HCT116 (cell line): ENCODE measurements around the gene INTS2. TPM values are rescaled to one million over a fixed set of nuclear protein-coding genes. Genes with fewer than 3 reads are reported as not detected.

Source experiments
- ATAC-seq: fragments of 200-7000 bp; cut with Tn5 transposase; 2 replicates; pipeline ENCODE4 v1.9.1; 2020; ENCODE audit warnings: mild to moderate bottlenecking, moderate library complexity
- BruUV-seq: library from RNA; stranded (reverse); fragments of 400-500 nt; replicated peaks from 2 replicates; lab custom pipeline; 2021; lab: Mats Ljungman, UMichigan
- CTCF ChIA-PET: fragments of 300-600 bp; sonication (Branson Sonifier 250); formaldehyde crosslinking; loops from one replicate; lab custom pipeline; 2021; ENCODE audit warnings: antibody characterized with exemption; lab: Charles Lee
- POLR2A ChIA-PET: fragments of 300-600, 350-600 bp; sonication (Branson Sonifier 250); formaldehyde crosslinking; loops from one replicate; lab custom pipeline; 2021; ENCODE audit warnings: antibody characterized with exemption; lab: Charles Lee
- RAD21 ChIA-PET, 2 experiments: fragments of 300-600 bp; sonication (Branson Sonifier 250); formaldehyde crosslinking; loops; one replicate each; lab custom pipeline; 2023; ENCODE audit warnings: low total read pairs in 2 of 2; ENCODE audit not compliant: uncharacterized antibody in 2 of 2, unreplicated experiment in 2 of 2, low non-redundant PET in 1 of 2; lab: Charles Lee
- DNase-seq: peaks from one replicate; pipeline ENCODE4 v3.0.0-alpha.2; 2010; ENCODE audit warnings: low read depth, low spot score
- H2AFZ ChIP-seq: fragments of 200-600 bp; shearing (Covaris generic), sonication (generic); 2 replicates; pipeline ENCODE4 v1.6.1; 2017; ENCODE audit warnings: low read depth, mixed run types, mixed read lengths, antibody characterized with exemption, low read length; ENCODE audit not compliant: poor library complexity, severe bottlenecking
- H3K27ac ChIP-seq: 2 replicates; pipeline ENCODE4 v1.5.1; 2012; ENCODE audit warnings: low read depth, low read length
- H3K27me3 ChIP-seq: fragments of 200-600 bp; sonication (generic); 2 replicates; pipeline ENCODE4 v1.6.1; 2016; ENCODE audit warnings: mixed run types, low read length, mixed read lengths; ENCODE audit not compliant: insufficient read depth
- H3K36me3 ChIP-seq, 2 experiments: fragments of 200-500 bp in 1 of 2; fragments of 200-600 bp in 1 of 2; sonication (Bioruptor generic) in 1 of 2; sonication (generic) in 1 of 2; 2 replicates each; pipeline versions ENCODE4 v1.5.1 to v1.6.1; 2014 to 2016; ENCODE audit warnings: low read length in 2 of 2, inconsistent platforms in 1 of 2, mixed read lengths in 1 of 2, mixed run types in 1 of 2; ENCODE audit not compliant: insufficient read depth in 2 of 2, control insufficient read depth in 1 of 2
- H3K4me1 ChIP-seq, 2 experiments: fragments of 200-600 bp in 1 of 2; sonication (generic) in 1 of 2; 2 replicates each; pipeline versions ENCODE4 v1.5.1 to v1.6.1; 2012 to 2017; ENCODE audit warnings: low read length in 2 of 2, inconsistent platforms in 1 of 2, mild to moderate bottlenecking in 1 of 2, mixed read lengths in 1 of 2, mixed run types in 1 of 2, moderate library complexity in 1 of 2; ENCODE audit not compliant: insufficient read depth in 2 of 2, control insufficient read depth in 1 of 2
- H3K4me2 ChIP-seq: fragments of 200-600 bp; sonication (generic); 2 replicates; pipeline ENCODE4 v1.6.1; 2017; ENCODE audit warnings: mixed run types, low read length, mixed read lengths
- H3K4me3 ChIP-seq, 2 experiments: fragments of 200-600 bp in 1 of 2; sonication (generic) in 1 of 2; replicated peaks in 1 of 2; 2 replicates each; pipeline ENCODE4 v1.5.1; 2011 to 2016; ENCODE audit warnings: low read length in 2 of 2, control low read depth in 1 of 2, low read depth in 1 of 2, mild to moderate bottlenecking in 1 of 2, mixed read lengths in 1 of 2, mixed run types in 1 of 2
- H3K79me2 ChIP-seq: fragments of 200-600 bp; sonication (generic); 2 replicates; pipeline ENCODE4 v1.6.1; 2017; ENCODE audit warnings: mild to moderate bottlenecking, mixed run types, low read length, moderate library complexity, mixed read lengths; ENCODE audit not compliant: insufficient read depth
- H3K9ac ChIP-seq: fragments of 200-600 bp; sonication (generic); 2 replicates; pipeline ENCODE4 v1.6.1; 2016; ENCODE audit warnings: low read length, mixed read lengths
- H3K9me2 ChIP-seq: fragments of 200-600 bp; sonication (generic), shearing (Covaris generic); 2 replicates; pipeline ENCODE4 v1.6.1; 2017; ENCODE audit warnings: mixed run types, mild to moderate bottlenecking, moderate library complexity; ENCODE audit not compliant: insufficient read depth
- H3K9me3 ChIP-seq, 2 experiments: fragments of 200-500 bp in 1 of 2; fragments of 200-600 bp in 1 of 2; sonication (Bioruptor generic) in 1 of 2; sonication (generic) in 1 of 2; 2 replicates each; pipeline ENCODE4 v1.6.1; 2014 to 2017; ENCODE audit warnings: low read length in 2 of 2, mixed read lengths in 2 of 2, inconsistent platforms in 1 of 2, low read depth in 1 of 2, mild to moderate bottlenecking in 1 of 2, mixed run types in 1 of 2, moderate library complexity in 1 of 2; ENCODE audit not compliant: control insufficient read depth in 1 of 2, insufficient read depth in 1 of 2
- H4K20me1 ChIP-seq: fragments of 200-600 bp; sonication (generic), shearing (Covaris generic); 2 replicates; pipeline ENCODE4 v1.6.1; 2017; ENCODE audit warnings: mixed run types, mild to moderate bottlenecking, moderate library complexity; ENCODE audit not compliant: insufficient read depth
- CEBPB ChIP-seq: IDR thresholded peaks from 2 replicates; pipeline ENCODE4 v1.6.1; 2012; ENCODE audit warnings: low read depth
- EGR1 ChIP-seq: IDR thresholded peaks from 2 replicates; pipeline ENCODE4 v1.6.1; 2012; ENCODE audit warnings: low read depth
- EZH2phosphoT487 ChIP-seq: fragments of 200-600 bp; IDR thresholded peaks from 2 replicates; pipeline ENCODE4 v1.6.1; 2018; ENCODE audit warnings: antibody characterized with exemption, borderline replicate concordance
- JUND ChIP-seq: IDR thresholded peaks from 2 replicates; pipeline ENCODE4 v1.6.1; 2012
- YY1 ChIP-seq: IDR thresholded peaks from 2 replicates; pipeline ENCODE4 v1.6.1; 2011; ENCODE audit warnings: low read length, low read depth, moderate library complexity, mild to moderate bottlenecking; ENCODE audit not compliant: insufficient replicate concordance; ENCODE audit errors: extremely low read depth
- ZNF274 ChIP-seq: fragments of 200-500 bp; sonication (Bioruptor generic); IDR thresholded peaks from 2 replicates; pipeline ENCODE4 v1.6.1; 2014; ENCODE audit warnings: mild to moderate bottlenecking, low read depth, low read length, inconsistent platforms
- intact Hi-C: fragments of 100-400 bp; cut with micrococcal nuclease; formaldehyde crosslinking; loops from 2 replicates; pipeline ENCODE4 v1.10.0; 2022
- total RNA-seq: library from RNA; stranded (reverse); gene quantifications from one replicate; pipeline ENCODE4 v1.2.1, GENCODE V29; 2021; ENCODE audit not compliant: unreplicated experiment
- TF ChIP-seq, protein P1 (sequence below): IDR thresholded peaks from 2 replicates; pipeline ENCODE4 v1.6.1; 2011; ENCODE audit warnings: mild to moderate bottlenecking, low read length, moderate library complexity; ENCODE audit not compliant: insufficient replicate concordance; ENCODE audit errors: extremely low read depth
- TF ChIP-seq, protein P2 (sequence below): IDR thresholded peaks from 2 replicates; pipeline ENCODE4 v1.6.1; 2012; ENCODE audit warnings: low read depth
- TF ChIP-seq, protein P3 (sequence below): IDR thresholded peaks from 2 replicates; pipeline ENCODE4 v1.6.1; 2012
- TF ChIP-seq, protein P4 (sequence below): IDR thresholded peaks from 2 replicates; pipeline ENCODE4 v1.6.1; 2012

The INTS2 gene
- total RNA-seq, 1 experiment from 2014 or later, result 40.5 TPM

DNA sequence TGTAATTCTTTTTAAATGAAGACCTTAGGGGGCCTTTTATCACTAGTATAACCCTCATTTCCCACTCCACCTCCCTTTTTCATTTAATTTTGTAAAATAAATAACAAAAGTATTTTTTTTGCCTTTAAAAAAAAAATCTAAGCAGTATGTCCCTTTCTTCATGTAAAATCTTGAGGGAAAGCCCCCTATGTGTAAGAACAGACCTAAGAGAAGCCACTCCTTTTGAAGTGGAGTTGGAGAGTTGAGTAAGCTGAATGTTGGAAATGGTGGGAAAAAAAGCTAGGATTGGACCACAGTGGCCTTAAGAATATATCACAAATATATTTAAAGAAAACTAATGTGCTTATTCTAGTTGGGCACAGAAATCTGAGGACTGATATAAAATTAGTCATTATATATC, 44.5 kb upstream of the INTS2 start:
- H3K36me3 ChIP-seq, result peaks cover 17 to 36% of the 10 kb centered on the region in 2 experiments
- no peak for DNase-seq
- H3K9ac ChIP-seq, result no peak overlapping the region
- TF ChIP-seq, protein P1, sequence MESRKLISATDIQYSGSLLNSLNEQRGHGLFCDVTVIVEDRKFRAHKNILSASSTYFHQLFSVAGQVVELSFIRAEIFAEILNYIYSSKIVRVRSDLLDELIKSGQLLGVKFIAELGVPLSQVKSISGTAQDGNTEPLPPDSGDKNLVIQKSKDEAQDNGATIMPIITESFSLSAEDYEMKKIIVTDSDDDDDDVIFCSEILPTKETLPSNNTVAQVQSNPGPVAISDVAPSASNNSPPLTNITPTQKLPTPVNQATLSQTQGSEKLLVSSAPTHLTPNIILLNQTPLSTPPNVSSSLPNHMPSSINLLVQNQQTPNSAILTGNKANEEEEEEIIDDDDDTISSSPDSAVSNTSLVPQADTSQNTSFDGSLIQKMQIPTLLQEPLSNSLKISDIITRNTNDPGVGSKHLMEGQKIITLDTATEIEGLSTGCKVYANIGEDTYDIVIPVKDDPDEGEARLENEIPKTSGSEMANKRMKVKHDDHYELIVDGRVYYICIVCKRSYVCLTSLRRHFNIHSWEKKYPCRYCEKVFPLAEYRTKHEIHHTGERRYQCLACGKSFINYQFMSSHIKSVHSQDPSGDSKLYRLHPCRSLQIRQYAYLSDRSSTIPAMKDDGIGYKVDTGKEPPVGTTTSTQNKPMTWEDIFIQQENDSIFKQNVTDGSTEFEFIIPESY, result no peak
- no peak for TF ChIP-seq YY1
- no peak for TF ChIP-seq EZH2phosphoT487
- TF ChIP-seq, protein P2, sequence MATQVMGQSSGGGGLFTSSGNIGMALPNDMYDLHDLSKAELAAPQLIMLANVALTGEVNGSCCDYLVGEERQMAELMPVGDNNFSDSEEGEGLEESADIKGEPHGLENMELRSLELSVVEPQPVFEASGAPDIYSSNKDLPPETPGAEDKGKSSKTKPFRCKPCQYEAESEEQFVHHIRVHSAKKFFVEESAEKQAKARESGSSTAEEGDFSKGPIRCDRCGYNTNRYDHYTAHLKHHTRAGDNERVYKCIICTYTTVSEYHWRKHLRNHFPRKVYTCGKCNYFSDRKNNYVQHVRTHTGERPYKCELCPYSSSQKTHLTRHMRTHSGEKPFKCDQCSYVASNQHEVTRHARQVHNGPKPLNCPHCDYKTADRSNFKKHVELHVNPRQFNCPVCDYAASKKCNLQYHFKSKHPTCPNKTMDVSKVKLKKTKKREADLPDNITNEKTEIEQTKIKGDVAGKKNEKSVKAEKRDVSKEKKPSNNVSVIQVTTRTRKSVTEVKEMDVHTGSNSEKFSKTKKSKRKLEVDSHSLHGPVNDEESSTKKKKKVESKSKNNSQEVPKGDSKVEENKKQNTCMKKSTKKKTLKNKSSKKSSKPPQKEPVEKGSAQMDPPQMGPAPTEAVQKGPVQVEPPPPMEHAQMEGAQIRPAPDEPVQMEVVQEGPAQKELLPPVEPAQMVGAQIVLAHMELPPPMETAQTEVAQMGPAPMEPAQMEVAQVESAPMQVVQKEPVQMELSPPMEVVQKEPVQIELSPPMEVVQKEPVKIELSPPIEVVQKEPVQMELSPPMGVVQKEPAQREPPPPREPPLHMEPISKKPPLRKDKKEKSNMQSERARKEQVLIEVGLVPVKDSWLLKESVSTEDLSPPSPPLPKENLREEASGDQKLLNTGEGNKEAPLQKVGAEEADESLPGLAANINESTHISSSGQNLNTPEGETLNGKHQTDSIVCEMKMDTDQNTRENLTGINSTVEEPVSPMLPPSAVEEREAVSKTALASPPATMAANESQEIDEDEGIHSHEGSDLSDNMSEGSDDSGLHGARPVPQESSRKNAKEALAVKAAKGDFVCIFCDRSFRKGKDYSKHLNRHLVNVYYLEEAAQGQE, result no peak
- TF ChIP-seq, protein P3, sequence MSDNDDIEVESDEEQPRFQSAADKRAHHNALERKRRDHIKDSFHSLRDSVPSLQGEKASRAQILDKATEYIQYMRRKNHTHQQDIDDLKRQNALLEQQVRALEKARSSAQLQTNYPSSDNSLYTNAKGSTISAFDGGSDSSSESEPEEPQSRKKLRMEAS, result no peak
- no peak for TF ChIP-seq ZNF274
- TF ChIP-seq JUND, result no peak
- no peak for TF ChIP-seq EGR1
- TF ChIP-seq, protein P4, sequence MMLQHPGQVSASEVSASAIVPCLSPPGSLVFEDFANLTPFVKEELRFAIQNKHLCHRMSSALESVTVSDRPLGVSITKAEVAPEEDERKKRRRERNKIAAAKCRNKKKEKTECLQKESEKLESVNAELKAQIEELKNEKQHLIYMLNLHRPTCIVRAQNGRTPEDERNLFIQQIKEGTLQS, result no peak
- no peak for TF ChIP-seq CEBPB
- H3K9me3 ChIP-seq, result no peaks in the 10 kb centered on the region
- ChIA-PET CTCF (interaction anchor here (0.8 kb wide), 1 partner anchor 137 kb away, joined by 4 read pairs; no protein-coding TSS in a partner anchor), RAD21 (no interaction called here), POLR2A (no interaction called here)
- no peak overlapping the region for H3K27ac ChIP-seq
- H4K20me1 ChIP-seq, result no peaks in the 10 kb centered on the region; the same call in 1 of the 2 replicates
- no peak for ATAC-seq
- H3K4me2 ChIP-seq, result no peak overlapping the region
- H3K27me3 ChIP-seq, result no peaks in the 10 kb centered on the region
- H3K4me1 ChIP-seq, result no peaks in the 10 kb centered on the region
- intact Hi-C loops, result no loop called here
- H3K9me2 ChIP-seq, result no peaks in the 10 kb centered on the region
- H2AFZ ChIP-seq, result no peak overlapping the region
- no TSS peak for BruUV-seq
- peaks cover 59% of the 10 kb centered on the region for H3K79me2 ChIP-seq
- H3K4me3 ChIP-seq, result no peak overlapping the region
